ENCODE results near the gene MYL6B. TPM values are rescaled to one million over a fixed set of nuclear protein-coding genes. Genes with fewer than 3 reads are reported as not detected.

The MYL6B gene
- total RNA-seq, 1 donor from 2014 or later = 37.8 TPM

Other genes with a start within 250 kb of the MYL6B start
- 40.9 TPM for gene PYM1, start 224.7 kb upstream of the MYL6B start, total RNA-seq
- gene DGKA, start 221.4 kb upstream of the MYL6B start, total RNA-seq = 155 TPM
- 5.8 TPM for gene PMEL, start 186.5 kb upstream of the MYL6B start, total RNA-seq
- gene CDK2, start 185.8 kb upstream of the MYL6B start, total RNA-seq = 23.2 TPM
- 139 TPM for gene RAB5B, start 178.5 kb upstream of the MYL6B start, total RNA-seq
- gene SUOX, start 155.3 kb upstream of the MYL6B start, total RNA-seq = 58.5 TPM
- 14.6 TPM for gene IKZF4, start 131.5 kb upstream of the MYL6B start, total RNA-seq
- gene RPS26, start 110.7 kb upstream of the MYL6B start, total RNA-seq = 57.0 TPM
- gene ERBB3, start 72.4 kb upstream of the MYL6B start, total RNA-seq = 129 TPM
- gene PA2G4, start 48.0 kb upstream of the MYL6B start, total RNA-seq = 139 TPM
- 5,339 TPM for gene RPL41, start 36.0 kb upstream of the MYL6B start, total RNA-seq
- 9.8 TPM for gene ZC3H10, start 34.3 kb upstream of the MYL6B start, total RNA-seq
- 131 TPM for gene ESYT1, start 24.3 kb upstream of the MYL6B start, total RNA-seq
- gene MYL6, start 5.8 kb downstream of the MYL6B start, total RNA-seq = 1,884 TPM
- gene SMARCC2, start 36.9 kb downstream of the MYL6B start, total RNA-seq = 142 TPM
- 48.8 TPM for gene RNF41, start 69.3 kb downstream of the MYL6B start, total RNA-seq
- gene NABP2, start 71.8 kb downstream of the MYL6B start, total RNA-seq = 27.9 TPM
- gene SLC39A5, start 77.5 kb downstream of the MYL6B start, total RNA-seq = 0.57 TPM
- gene ANKRD52, start 105.8 kb downstream of the MYL6B start, total RNA-seq = 43.9 TPM
- gene COQ10A, start 114.4 kb downstream of the MYL6B start, total RNA-seq = 7.6 TPM
- 196 TPM for gene CS, start 147.7 kb downstream of the MYL6B start, total RNA-seq
- gene CNPY2, start 163.4 kb downstream of the MYL6B start, total RNA-seq = 122 TPM
- gene PAN2, start 181.4 kb downstream of the MYL6B start, total RNA-seq = 103 TPM
- 0.49 TPM for gene IL23A, start 186.3 kb downstream of the MYL6B start, total RNA-seq
- gene STAT2, start 207.5 kb downstream of the MYL6B start, total RNA-seq = 158 TPM
- gene APOF, start 210.3 kb downstream of the MYL6B start, total RNA-seq = not detected